HG02840 (cell line): ENCODE measurements around the gene KLHL30.

Source experiments
- ATAC-seq: cut with Tn5 transposase; IDR thresholded peaks from one replicate; pipeline ENCODE4 v1.9.1; 2021; ENCODE audit warnings: mild to moderate bottlenecking, moderate library complexity, moderate number of reproducible peaks; ENCODE audit not compliant: unreplicated experiment, low FRiP score

The KLHL30 gene

GRCh38 chr2:238171575-238172187, 33.2 kb downstream of the KLHL30 start:
- no peak for ATAC-seq

GRCh38 chr2:238172439-238172838, 34.0 kb downstream of the KLHL30 start:
- ATAC-seq: no peak

- ATAC-seq: no peak
Measured at GRCh38 chr2:238173692-238174091, 35.2 kb downstream of the KLHL30 start.

- ATAC-seq: no peak
Measured at GRCh38 chr2:238174291-238174690, 35.8 kb downstream of the KLHL30 start.

- no peak for ATAC-seq
Measured at GRCh38 chr2:238174701-238175100, 36.2 kb downstream of the KLHL30 start.

GRCh38 chr2:238176613-238177012, 38.1 kb downstream of the KLHL30 start:
- ATAC-seq: no peak

- ATAC-seq: no peak
Measured at GRCh38 chr2:238180554-238180953, 42.1 kb downstream of the KLHL30 start.

GRCh38 chr2:238182362-238182761, 43.9 kb downstream of the KLHL30 start:
- no peak for ATAC-seq

- no peak for ATAC-seq
Measured at GRCh38 chr2:238183821-238184220, 45.4 kb downstream of the KLHL30 start.

- ATAC-seq: no peak
Measured at GRCh38 chr2:238187618-238188548, 49.4 kb downstream of the KLHL30 start.

- no peak for ATAC-seq
Measured at GRCh38 chr2:238190445-238190844, 52.0 kb downstream of the KLHL30 start.
